Caco-2 (cell line): ENCODE results near the gene CDH2. TPM values are rescaled to one million over a fixed set of nuclear protein-coding genes. Genes with fewer than 3 reads are reported as not detected.

Experiments used
- BruUV-seq: library from RNA; stranded (reverse); fragments of 400-500 nt; replicated peaks from 2 replicates; lab custom pipeline; 2021; lab: Mats Ljungman, UMichigan
- CTCF ChIA-PET: fragments of 300-600 bp; sonication (Branson Sonifier 250); formaldehyde crosslinking; loops from one replicate; lab custom pipeline; 2022; ENCODE audit warnings: antibody characterized with exemption; lab: Charles Lee
- POLR2A ChIA-PET: fragments of 300-600 bp; sonication (Branson Sonifier 250); formaldehyde crosslinking; loops from one replicate; lab custom pipeline; 2022; ENCODE audit warnings: antibody characterized with exemption; lab: Charles Lee
- DNase-seq, 2 experiments: peaks; one replicate each; pipeline versions ENCODE4 v3.0.0 to v3.0.0-alpha.2; 2020 to 2022
- H3K27me3 ChIP-seq: replicated peaks from 2 replicates; pipeline ENCODE4 v1.6.0; 2011; ENCODE audit warnings: low read length; ENCODE audit not compliant: control insufficient read depth, insufficient read depth
- H3K36me3 ChIP-seq: 2 replicates; pipeline ENCODE4 v1.5.1; 2011; ENCODE audit warnings: low read length; ENCODE audit not compliant: control insufficient read depth, insufficient read depth
- H3K4me1 ChIP-seq: fragments of 250-450 bp; sonication (Bioruptor Pico); 2 replicates; pipeline ENCODE4 v1.5.1; 2020; ENCODE audit warnings: mild to moderate bottlenecking
- H3K4me3 ChIP-seq: 2 replicates; pipeline ENCODE4 v1.5.1; 2011; ENCODE audit warnings: low read depth, mild to moderate bottlenecking, control low read depth, low read length
- H3K9me3 ChIP-seq: fragments of 250-450 bp; sonication (Bioruptor Pico); 2 replicates; pipeline ENCODE4 v1.5.1; 2020; ENCODE audit warnings: mild to moderate bottlenecking, moderate library complexity
- H3K27ac Mint-ChIP-seq: one replicate; pipeline ENCODE4 v1.8.0; 2022; ENCODE audit warnings: mixed read lengths; ENCODE audit not compliant: unreplicated experiment
- H3K27me3 Mint-ChIP-seq: one replicate; pipeline ENCODE4 v1.8.0; 2022; ENCODE audit warnings: mixed read lengths; ENCODE audit not compliant: insufficient read depth, unreplicated experiment
- H3K36me3 Mint-ChIP-seq: one replicate; pipeline ENCODE4 v1.8.0; 2022; ENCODE audit warnings: mild to moderate bottlenecking, mixed read lengths; ENCODE audit not compliant: insufficient read depth, unreplicated experiment
- H3K4me1 Mint-ChIP-seq: one replicate; pipeline ENCODE4 v1.8.0; 2022; ENCODE audit warnings: low read depth, mixed read lengths; ENCODE audit not compliant: unreplicated experiment
- H3K4me3 Mint-ChIP-seq: one replicate; pipeline ENCODE4 v1.8.0; 2022; ENCODE audit warnings: mild to moderate bottlenecking, moderate library complexity, mixed read lengths; ENCODE audit not compliant: unreplicated experiment
- H3K9me3 Mint-ChIP-seq: one replicate; pipeline ENCODE4 v1.8.0; 2022; ENCODE audit warnings: mixed read lengths; ENCODE audit not compliant: unreplicated experiment
- CTCF ChIP-seq, 2 experiments: fragments of 200-600 bp in 1 of 2; IDR thresholded peaks; 1 replicate in 1 of 2; 2 replicates in 1 of 2; pipeline versions ENCODE4 v1.5.1 to v1.8.0; 2011 to 2022; ENCODE audit warnings: antibody characterized with exemption in 1 of 2, control low read depth in 1 of 2, inconsistent platforms in 1 of 2, low read depth in 1 of 2, low read length in 1 of 2, mild to moderate bottlenecking in 1 of 2, moderate library complexity in 1 of 2; ENCODE audit not compliant: insufficient read depth in 1 of 2, severe bottlenecking in 1 of 2, unreplicated experiment in 1 of 2
- intact Hi-C: fragments of 100-400 bp; cut with micrococcal nuclease; formaldehyde crosslinking; loops from one replicate; pipeline ENCODE4 v1.10.0; 2022; ENCODE audit not compliant: unreplicated experiment
- total RNA-seq: library from RNA; stranded (reverse); gene quantifications from 2 replicates; pipeline ENCODE4 v1.2.3, GENCODE V29; 2022

The CDH2 gene
- total RNA-seq, 1 experiment from 2014 or later = 1.4 TPM

GRCh38 chr18:28134774-28135173, 42.2 kb downstream of the CDH2 start:
- ChIA-PET CTCF (no interaction called here), POLR2A (no interaction called here)
- Histone ChIP-seq H3K4me1 (no peaks in the 10 kb centered on the region), H3K9me3 (no peaks in the 10 kb centered on the region), H3K4me3 (no peak overlapping the region), H3K36me3 (no peaks in the 10 kb centered on the region), H3K27me3 (no peaks in the 10 kb centered on the region)
- no peak overlapping the region for H3K27ac Mint-ChIP-seq
- no peak for TF ChIP-seq CTCF (IDR thresholded peaks at IDR 0.05; ENCODE audit: insufficient read depth in 1 of 2, low read depth in 1 of 2, low read length in 1 of 2, severe bottlenecking in 1 of 2, unreplicated experiment in 1 of 2)
- H3K4me3 Mint-ChIP-seq = no peak overlapping the region
- peaks cover 18% of the 10 kb centered on the region for H3K9me3 Mint-ChIP-seq
- no TSS peak for BruUV-seq
- no peak for DNase-seq
- no peaks in the 10 kb centered on the region for H3K27me3 Mint-ChIP-seq
- H3K4me1 Mint-ChIP-seq = peaks cover 22% of the 10 kb centered on the region
- H3K36me3 Mint-ChIP-seq = no peaks in the 10 kb centered on the region
- intact Hi-C loops = no loop called here

- DNase-seq = no peak
- no TSS peak for BruUV-seq
- no peaks in the 10 kb centered on the region for H3K27me3 Mint-ChIP-seq
- Histone ChIP-seq H3K36me3 (no peaks in the 10 kb centered on the region), H3K4me1 (peaks cover 18% of the 10 kb centered on the region), H3K27me3 (no peaks in the 10 kb centered on the region), H3K4me3 (no peak overlapping the region), H3K9me3 (no peaks in the 10 kb centered on the region)
- H3K36me3 Mint-ChIP-seq = no peaks in the 10 kb centered on the region
- H3K27ac Mint-ChIP-seq = no peak overlapping the region
- POLR2A ChIA-PET = no interaction called here
- TF ChIP-seq CTCF (IDR thresholded peaks at IDR 0.05; ENCODE audit: insufficient read depth in 1 of 2, low read depth in 1 of 2, low read length in 1 of 2, severe bottlenecking in 1 of 2, unreplicated experiment in 1 of 2) = no peak
- CTCF ChIA-PET = no interaction called here
- H3K4me3 Mint-ChIP-seq = no peak overlapping the region
- intact Hi-C loops = no loop called here
- H3K9me3 Mint-ChIP-seq = peaks cover 9% of the 10 kb centered on the region
- H3K4me1 Mint-ChIP-seq = peaks cover 6% of the 10 kb centered on the region
These were observed 44.8 kb downstream of the CDH2 start for GRCh38 chr18:28132084-28132483.

- Mint-ChIP-seq H3K27ac (no peak overlapping the region), H3K4me1 (peaks cover 6% of the 10 kb centered on the region), H3K4me3 (no peak overlapping the region), H3K36me3 (no peaks in the 10 kb centered on the region), H3K9me3 (peaks cover 9% of the 10 kb centered on the region), H3K27me3 (no peaks in the 10 kb centered on the region)
- Histone ChIP-seq H3K9me3 (no peaks in the 10 kb centered on the region), H3K4me1 (peaks cover 19% of the 10 kb centered on the region), H3K4me3 (no peak overlapping the region), H3K27me3 (no peaks in the 10 kb centered on the region), H3K36me3 (no peaks in the 10 kb centered on the region)
- ChIA-PET CTCF (no interaction called here), POLR2A (no interaction called here)
- intact Hi-C loops = loop anchor here (5.0 kb wide), 1 partner anchor 34 kb away; no protein-coding TSS in a partner anchor
- TF ChIP-seq CTCF (IDR thresholded peaks at IDR 0.05; ENCODE audit: insufficient read depth in 1 of 2, low read depth in 1 of 2, low read length in 1 of 2, severe bottlenecking in 1 of 2, unreplicated experiment in 1 of 2) = no peak
- BruUV-seq = no TSS peak
- no peak for DNase-seq
These were observed 48.3 kb downstream of the CDH2 start for GRCh38 chr18:28128659-28128980.
